H9 (cell line): ENCODE results near the gene NCOR1. TPM values are rescaled to one million over a fixed set of nuclear protein-coding genes. Genes with fewer than 3 reads are reported as not detected.

ENCODE experiments used
- DNase-seq: peaks from one replicate; pipeline ENCODE4 v3.0.0-alpha.2; 2017
- H2AFZ ChIP-seq: one replicate; pipeline ENCODE4 v1.6.1; 2013; ENCODE audit warnings: mild to moderate bottlenecking, low read length, control low read depth, moderate library complexity
- H2AK5ac ChIP-seq: 2 replicates; pipeline ENCODE4 v1.6.1; 2013; ENCODE audit warnings: low read length, control low read depth, mixed read lengths; ENCODE audit not compliant: insufficient read length
- H2BK120ac ChIP-seq: one replicate; pipeline ENCODE4 v1.6.1; 2013; ENCODE audit warnings: low read depth, mild to moderate bottlenecking, low read length, control low read depth, inconsistent platforms; ENCODE audit not compliant: poor library complexity, severe bottlenecking
- H2BK12ac ChIP-seq: 2 replicates; pipeline ENCODE4 v1.6.1; 2013; ENCODE audit warnings: low read length, control low read depth, mixed read lengths, low read depth; ENCODE audit not compliant: insufficient read length
- H2BK15ac ChIP-seq: 2 replicates; pipeline ENCODE4 v1.6.1; 2013; ENCODE audit warnings: low read depth, low read length, control low read depth
- H2BK20ac ChIP-seq: one replicate; pipeline ENCODE4 v1.6.1; 2013; ENCODE audit warnings: low read depth, mild to moderate bottlenecking, low read length, control low read depth, inconsistent platforms; ENCODE audit not compliant: poor library complexity, severe bottlenecking
- H2BK5ac ChIP-seq: 2 replicates; pipeline ENCODE4 v1.6.1; 2013; ENCODE audit warnings: low read length, control low read depth, mixed read lengths; ENCODE audit not compliant: insufficient read length
- H3K14ac ChIP-seq: 2 replicates; pipeline ENCODE4 v1.6.1; 2013; ENCODE audit warnings: low read length, control low read depth; ENCODE audit not compliant: insufficient read depth
- H3K18ac ChIP-seq: 2 replicates; pipeline ENCODE4 v1.6.1; 2013; ENCODE audit warnings: low read depth, mild to moderate bottlenecking, mixed read lengths, low read length, control low read depth; ENCODE audit not compliant: insufficient read length
- H3K23ac ChIP-seq: 2 replicates; pipeline ENCODE4 v1.6.1; 2013; ENCODE audit warnings: low read length, control low read depth, mixed read lengths, low read depth; ENCODE audit not compliant: insufficient read length
- H3K23me2 ChIP-seq: 2 replicates; pipeline ENCODE4 v1.6.1; 2013; ENCODE audit warnings: low read depth, mild to moderate bottlenecking, mixed read lengths, low read length, control low read depth; ENCODE audit not compliant: insufficient read length, poor library complexity, severe bottlenecking
- H3K27ac ChIP-seq: 2 replicates; pipeline ENCODE4 v1.5.1; 2013; ENCODE audit warnings: low read length, control low read depth, mixed read lengths, low read depth; ENCODE audit not compliant: insufficient read length
- H3K27me3 ChIP-seq: 2 replicates; pipeline ENCODE4 v1.6.1; 2013; ENCODE audit warnings: low read length, control low read depth, inconsistent platforms; ENCODE audit not compliant: insufficient read depth
- H3K4ac ChIP-seq: 2 replicates; pipeline ENCODE4 v1.6.1; 2013; ENCODE audit warnings: low read depth, mild to moderate bottlenecking, control low read depth, inconsistent platforms, low read length, moderate library complexity
- H3K4me1 ChIP-seq: 2 replicates; pipeline ENCODE4 v1.6.1; 2013; ENCODE audit warnings: low read length, control low read depth, inconsistent platforms; ENCODE audit not compliant: insufficient read depth
- H3K4me2 ChIP-seq: 2 replicates; pipeline ENCODE4 v1.6.1; 2013; ENCODE audit warnings: low read length, control low read depth, mixed read lengths; ENCODE audit not compliant: insufficient read length, insufficient read depth
- H3K56ac ChIP-seq: 2 replicates; pipeline ENCODE4 v1.6.1; 2013; ENCODE audit warnings: low read depth, mild to moderate bottlenecking, mixed read lengths, low read length, control low read depth; ENCODE audit not compliant: insufficient read length
- H3K79me1 ChIP-seq: 2 replicates; pipeline ENCODE4 v1.6.1; 2013; ENCODE audit warnings: low read depth, mild to moderate bottlenecking, moderate library complexity, low read length, control low read depth, inconsistent platforms; ENCODE audit not compliant: insufficient read depth, poor library complexity, severe bottlenecking
- H3K79me2 ChIP-seq: 2 replicates; pipeline ENCODE4 v1.6.1; 2013; ENCODE audit warnings: low read length, control low read depth, inconsistent platforms; ENCODE audit not compliant: insufficient read depth
- H3K9ac ChIP-seq: 2 replicates; pipeline ENCODE4 v1.6.1; 2013; ENCODE audit warnings: low read length, control low read depth, mixed read lengths; ENCODE audit not compliant: insufficient read length; ENCODE audit errors: extremely low read depth
- H3K9me3 ChIP-seq: one replicate; pipeline ENCODE4 v1.6.1; 2013; ENCODE audit warnings: low read depth, low read length, inconsistent platforms; ENCODE audit not compliant: control insufficient read depth
- H3T11ph ChIP-seq: one replicate; pipeline ENCODE4 v1.6.1; 2013; ENCODE audit warnings: mild to moderate bottlenecking, low read length, control low read depth, inconsistent platforms
- H4K20me1 ChIP-seq: one replicate; pipeline ENCODE4 v1.6.1; 2013; ENCODE audit not compliant: control insufficient read depth, insufficient read length, insufficient read depth
- H4K5ac ChIP-seq: 2 replicates; pipeline ENCODE4 v1.6.1; 2013; ENCODE audit warnings: low read depth, mild to moderate bottlenecking, mixed read lengths, low read length, control low read depth; ENCODE audit not compliant: insufficient read length
- H4K8ac ChIP-seq: replicated peaks from 2 replicates; pipeline ENCODE4 v1.6.1; 2013; ENCODE audit warnings: low read length, control low read depth, mixed read lengths, low read depth; ENCODE audit not compliant: insufficient read length
- H4K91ac ChIP-seq: 2 replicates; pipeline ENCODE4 v1.6.1; 2013; ENCODE audit warnings: low read depth, mild to moderate bottlenecking, moderate library complexity, mixed read lengths, low read length, control low read depth; ENCODE audit not compliant: insufficient read length
- H3K27ac Mint-ChIP-seq, 3 experiments: 2 replicates in 2 of 3; 3 replicates in 1 of 3; pipeline ENCODE4 v1.8.0; 2020 to 2021; ENCODE audit warnings: mixed read lengths in 3 of 3, mild to moderate bottlenecking in 1 of 3, moderate library complexity in 1 of 3
- H3K27me3 Mint-ChIP-seq: 2 replicates; pipeline ENCODE4 v1.8.0; 2021; ENCODE audit warnings: low read depth, mild to moderate bottlenecking, moderate library complexity, mixed read lengths
- H3K36me3 Mint-ChIP-seq, 3 experiments: 2 replicates in 2 of 3; 3 replicates in 1 of 3; pipeline ENCODE4 v1.8.0; 2020 to 2021; ENCODE audit warnings: low read depth in 3 of 3, mixed read lengths in 3 of 3; ENCODE audit not compliant: insufficient read depth in 1 of 3
- H3K4me1 Mint-ChIP-seq, 2 experiments: 2 replicates each; pipeline ENCODE4 v1.8.0; 2020; ENCODE audit warnings: mixed read lengths in 2 of 2
- H3K4me3 Mint-ChIP-seq, 2 experiments: 2 replicates in 1 of 2; 3 replicates in 1 of 2; pipeline ENCODE4 v1.8.0; 2020 to 2021; ENCODE audit warnings: mild to moderate bottlenecking in 2 of 2, mixed read lengths in 2 of 2, moderate library complexity in 1 of 2
- H3K9me3 Mint-ChIP-seq, 2 experiments: 2 replicates in 1 of 2; 3 replicates in 1 of 2; pipeline ENCODE4 v1.8.0; 2020; ENCODE audit warnings: mild to moderate bottlenecking in 2 of 2, mixed read lengths in 2 of 2, moderate library complexity in 1 of 2
- WGBS: extraction: QIAGEN DNeasy Blood & Tissue Kit; methylation state at CpG from one replicate; pipeline ENCODE4 v1.1.7; 2013; ENCODE audit warnings: missing lambda C conversion rate, low lambda C conversion rate, mixed read lengths; ENCODE audit not compliant: insufficient read length; ENCODE audit errors: extremely low coverage; 5-methylcytosine and 5-hydroxymethylcytosine counted together
- total RNA-seq: library from RNA; stranded (reverse); gene quantifications from 2 replicates; pipeline ENCODE4 v1.2.1, GENCODE V29; 2021
- TF ChIP-seq, protein P1 (sequence below): fragments of 200-600 bp; sonication (generic); conservative IDR thresholded peaks from 3 replicates; pipeline ENCODE4 v1.8.0; 2021; ENCODE audit warnings: antibody characterized with exemption, mild to moderate bottlenecking

Gene NCOR1
- total RNA-seq, 1 experiment from 2014 or later, result 119 TPM

DNA sequence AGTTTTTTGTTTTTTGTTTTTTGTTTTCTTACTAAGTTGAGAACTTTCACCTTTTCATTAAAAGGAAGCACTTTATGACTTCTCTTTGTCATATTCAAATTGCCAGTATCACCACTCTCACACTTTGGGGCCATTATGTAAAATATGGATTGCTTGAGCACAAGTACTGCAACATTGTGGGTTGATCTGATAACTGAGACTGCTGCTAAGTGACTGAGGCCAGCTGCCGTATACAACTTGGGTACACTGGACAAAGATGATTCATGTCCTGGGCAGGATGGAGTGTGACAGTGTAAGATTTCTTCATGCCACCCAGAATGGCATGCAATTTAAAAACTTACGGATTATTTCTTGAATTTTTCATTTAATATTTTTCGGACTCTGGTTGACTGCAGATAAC, 207.9 kb downstream of the NCOR1 start:
- H3K27ac ChIP-seq, result no peak overlapping the region
- DNase-seq, result no peak
- no peak overlapping the region for H3K23ac ChIP-seq
- no peak overlapping the region for H3K56ac ChIP-seq
- H3T11ph ChIP-seq, result no peak overlapping the region
- no peaks in the 10 kb centered on the region for H3K4me1 ChIP-seq
- Mint-ChIP-seq H3K27me3 (no peaks in the 10 kb centered on the region), H3K27ac (no peak overlapping the region), H3K4me3 (no peak overlapping the region), H3K4me1 (peaks cover 0 to 4% of the 10 kb centered on the region in 2 experiments; a peak in 3 of 4 replicates), H3K9me3 (no peaks in the 10 kb centered on the region), H3K36me3 (peaks cover 52 to 93% (median 81%) of the 10 kb centered on the region in 3 experiments)
- no peak overlapping the region for H2BK15ac ChIP-seq
- no peak overlapping the region for H4K91ac ChIP-seq
- H2AFZ ChIP-seq, result no peak overlapping the region
- H4K5ac ChIP-seq, result no peak overlapping the region
- H2BK5ac ChIP-seq, result no peak overlapping the region
- H2BK20ac ChIP-seq, result no peak overlapping the region
- no CpG with 5 or more reads among the region's 3 CpGs for WGBS
- no peak overlapping the region for H3K4me2 ChIP-seq
- no peak overlapping the region for H2BK120ac ChIP-seq
- no peaks in the 10 kb centered on the region for H3K79me1 ChIP-seq
- no peaks in the 10 kb centered on the region for H3K23me2 ChIP-seq
- H3K9ac ChIP-seq, result no peak overlapping the region
- no peaks in the 10 kb centered on the region for H4K20me1 ChIP-seq
- no peak overlapping the region for H4K8ac ChIP-seq
- no peaks in the 10 kb centered on the region for H3K79me2 ChIP-seq
- H3K27me3 ChIP-seq, result no peaks in the 10 kb centered on the region
- TF ChIP-seq, protein P1, sequence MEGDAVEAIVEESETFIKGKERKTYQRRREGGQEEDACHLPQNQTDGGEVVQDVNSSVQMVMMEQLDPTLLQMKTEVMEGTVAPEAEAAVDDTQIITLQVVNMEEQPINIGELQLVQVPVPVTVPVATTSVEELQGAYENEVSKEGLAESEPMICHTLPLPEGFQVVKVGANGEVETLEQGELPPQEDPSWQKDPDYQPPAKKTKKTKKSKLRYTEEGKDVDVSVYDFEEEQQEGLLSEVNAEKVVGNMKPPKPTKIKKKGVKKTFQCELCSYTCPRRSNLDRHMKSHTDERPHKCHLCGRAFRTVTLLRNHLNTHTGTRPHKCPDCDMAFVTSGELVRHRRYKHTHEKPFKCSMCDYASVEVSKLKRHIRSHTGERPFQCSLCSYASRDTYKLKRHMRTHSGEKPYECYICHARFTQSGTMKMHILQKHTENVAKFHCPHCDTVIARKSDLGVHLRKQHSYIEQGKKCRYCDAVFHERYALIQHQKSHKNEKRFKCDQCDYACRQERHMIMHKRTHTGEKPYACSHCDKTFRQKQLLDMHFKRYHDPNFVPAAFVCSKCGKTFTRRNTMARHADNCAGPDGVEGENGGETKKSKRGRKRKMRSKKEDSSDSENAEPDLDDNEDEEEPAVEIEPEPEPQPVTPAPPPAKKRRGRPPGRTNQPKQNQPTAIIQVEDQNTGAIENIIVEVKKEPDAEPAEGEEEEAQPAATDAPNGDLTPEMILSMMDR, result no peak
- no peak overlapping the region for H2AK5ac ChIP-seq
- no peak overlapping the region for H3K14ac ChIP-seq
- no peak overlapping the region for H3K18ac ChIP-seq
- H3K4ac ChIP-seq, result no peak overlapping the region
- H3K9me3 ChIP-seq, result no peaks in the 10 kb centered on the region
- H2BK12ac ChIP-seq, result no peak overlapping the region
